ENCODE data around the gene SH3BP1.

- no peak for TF ChIP-seq CTCF (IDR thresholded peaks at IDR 0.05)
- TF ChIP-seq POLR2AphosphoS5 (IDR thresholded peaks at IDR 0.05): no peak
- TF ChIP-seq POLR2A (IDR thresholded peaks at IDR 0.05): no peak
Observed at GRCh38 chr22:37704645-37705044, 65.2 kb downstream of the SH3BP1 start.

Data from gastroesophageal sphincter (tissue), 3 donors.